ENCODE results near the gene ZNF705A. TPM values are rescaled to one million over a fixed set of nuclear protein-coding genes. Genes with fewer than 3 reads are reported as not detected.
A peak's percentile ranks its signal among the peaks of the same experiment; 100 is the strongest.
"Not testable (repeated sequence)": the region's sequence is repeated elsewhere in the genome, so short reads cannot be mapped to it uniquely, and the experiment has no call there.

Gene ZNF705A
- total and polyA plus RNA-seq, 8 donors = not detected

GRCh38 chr12:8157484-8158198 is 826 bp downstream of the ZNF705A start:
- TF ChIP-seq POLR2AphosphoS5 (IDR thresholded peaks at IDR 0.05) = no peak
- TF ChIP-seq POLR2A (IDR thresholded peaks at IDR 0.05) = no peak
- no peak for TF ChIP-seq EP300 (IDR thresholded peaks at IDR 0.05)
- no peak for TF ChIP-seq CTCF (IDR thresholded peaks at IDR 0.05)
- no peaks in the 10 kb centered on the region for H3K27me3 ChIP-seq

GRCh38 chr12:8172911-8173310 is 16.1 kb downstream of the ZNF705A start:
- H3K27ac ChIP-seq; H3K27me3 ChIP-seq; H3K4me3 ChIP-seq; H3K36me3 ChIP-seq; H3K9me3 ChIP-seq; H3K4me1 ChIP-seq; DNase-seq; intact Hi-C loops (cut with DNase I; ENCODE audit: low total_unique reads): not testable (repeated sequence)
- 91 to 99% (median 95%) methylated on average over 2 of the region's 2 CpGs for WGBS, 5 donors

More at GRCh38 chr12:8157484-8158198, 826 bp downstream of the ZNF705A start:
- Histone ChIP-seq H3K9me3 (no peaks in the 10 kb centered on the region), H3K27ac (peak overlapping the region in 2 of 5 donors; percentile 14 to 63), H3K36me3 (no peaks in the 10 kb centered on the region), H3K4me3 (no peak overlapping the region), H3K4me1 (no peaks in the 10 kb centered on the region)
- intact Hi-C loops (cut with DNase I; ENCODE audit: low total_unique reads) = no loop called here
- no peak for DNase-seq

GRCh38 chr12:8179989-8180585 is 23.3 kb downstream of the ZNF705A start:
- Histone ChIP-seq H3K27ac (peak overlapping the region; percentile 64 to 91 (median 81)), H3K4me3 (peak overlapping the region; percentile 63 to 77 (median 72))
- 0 to 1% (median 0%) methylated on average over 8 to 43 of the region's 43 CpGs for WGBS, 5 donors
- H3K9me3 ChIP-seq; H3K27me3 ChIP-seq; H3K36me3 ChIP-seq; H3K4me1 ChIP-seq; intact Hi-C loops (cut with DNase I; ENCODE audit: low total_unique reads): not testable (repeated sequence)
- DNase-seq = peak; percentile 56 to 90
- TF ChIP-seq POLR2AphosphoS5 (IDR thresholded peaks at IDR 0.05) = peak in 1 of 3 donors; percentile 55
- peak in 4 of 7 experiments; percentile 19 to 66 (median 64) for TF ChIP-seq CTCF (IDR thresholded peaks at IDR 0.05)

GRCh38 chr12:8181271-8181670 is 24.5 kb downstream of the ZNF705A start:
- H3K27me3 ChIP-seq; H3K4me3 ChIP-seq; H3K36me3 ChIP-seq; H3K9me3 ChIP-seq; H3K4me1 ChIP-seq; DNase-seq; intact Hi-C loops (cut with DNase I; ENCODE audit: low total_unique reads); H3K27ac ChIP-seq: not testable (repeated sequence)

- H3K27me3 ChIP-seq; H3K27ac ChIP-seq; H3K36me3 ChIP-seq; intact Hi-C loops (cut with DNase I; ENCODE audit: low total_unique reads); H3K9me3 ChIP-seq; H3K4me3 ChIP-seq; DNase-seq; H3K4me1 ChIP-seq: not testable (repeated sequence)
- 95 to 99% (median 98%) methylated on average over 7 of the region's 7 CpGs for WGBS, 5 donors
These were observed 26.1 kb downstream of the ZNF705A start for GRCh38 chr12:8182923-8183322.

GRCh38 chr12:8183346-8183745 is 26.5 kb downstream of the ZNF705A start:
- intact Hi-C loops (cut with DNase I; ENCODE audit: low total_unique reads); H3K27ac ChIP-seq; H3K27me3 ChIP-seq; H3K36me3 ChIP-seq; H3K4me1 ChIP-seq; DNase-seq; H3K4me3 ChIP-seq; H3K9me3 ChIP-seq: not testable (repeated sequence)
- 95 to 99% (median 97%) methylated on average over 17 to 22 of the region's 23 CpGs for WGBS, 5 donors

GRCh38 chr12:8184206-8184605 is 27.4 kb downstream of the ZNF705A start:
- intact Hi-C loops (cut with DNase I; ENCODE audit: low total_unique reads); H3K27me3 ChIP-seq; H3K4me3 ChIP-seq; H3K4me1 ChIP-seq; H3K9me3 ChIP-seq; DNase-seq; H3K36me3 ChIP-seq; H3K27ac ChIP-seq: not testable (repeated sequence)
- 96 to 100% (median 96%) methylated on average over 9 to 19 of the region's 28 CpGs; no CpG with 5 or more reads in 2 of the 5 donors for WGBS, 5 donors

- H3K27me3 ChIP-seq; H3K4me1 ChIP-seq; H3K9me3 ChIP-seq; H3K4me3 ChIP-seq; H3K36me3 ChIP-seq; DNase-seq; intact Hi-C loops (cut with DNase I; ENCODE audit: low total_unique reads); H3K27ac ChIP-seq: not testable (repeated sequence)
- 60 to 76% (median 70%) methylated on average over 2 of the region's 2 CpGs for WGBS, 5 donors
These were observed 31.3 kb downstream of the ZNF705A start for GRCh38 chr12:8188088-8188487.

GRCh38 chr12:8197685-8198308 is 41.0 kb downstream of the ZNF705A start:
- H3K4me3 ChIP-seq; H3K27ac ChIP-seq; H3K27me3 ChIP-seq; H3K4me1 ChIP-seq; intact Hi-C loops (cut with DNase I; ENCODE audit: low total_unique reads); DNase-seq; H3K36me3 ChIP-seq; H3K9me3 ChIP-seq: not testable (repeated sequence)
- WGBS, 5 donors = 89 to 100% (median 96%) methylated on average over 1 of the region's 1 CpG

Data from stomach (tissue), 9 donors.